HG03565 (cell line): ENCODE results near the gene DIP2C.
"Not testable (repeated sequence)": the region's sequence is repeated elsewhere in the genome, so short reads cannot be mapped to it uniquely, and the experiment has no call there.

Source experiments
- ATAC-seq: cut with Tn5 transposase; IDR thresholded peaks from one replicate; pipeline ENCODE4 v1.9.1; 2021; ENCODE audit warnings: mild to moderate bottlenecking, moderate library complexity; ENCODE audit not compliant: unreplicated experiment

The DIP2C gene

GRCh38 chr10:584497-585290, 104.8 kb downstream of the DIP2C start:
- ATAC-seq: not testable (repeated sequence)

GRCh38 chr10:583433-583832, 106.0 kb downstream of the DIP2C start:
- no peak for ATAC-seq

GRCh38 chr10:581776-582330, 107.6 kb downstream of the DIP2C start:
- no peak for ATAC-seq

- no peak for ATAC-seq
These were observed 108.7 kb downstream of the DIP2C start for GRCh38 chr10:580778-581177.

GRCh38 chr10:576130-576465, 113.4 kb downstream of the DIP2C start:
- no peak for ATAC-seq

- no peak for ATAC-seq
These were observed 113.9 kb downstream of the DIP2C start for GRCh38 chr10:575402-576129.

GRCh38 chr10:572696-573095, 116.8 kb downstream of the DIP2C start:
- ATAC-seq: no peak

- ATAC-seq: no peak
These were observed 117.6 kb downstream of the DIP2C start for GRCh38 chr10:571688-572451.

GRCh38 chr10:571166-571565, 118.3 kb downstream of the DIP2C start:
- no peak for ATAC-seq

GRCh38 chr10:570628-571163, 118.8 kb downstream of the DIP2C start:
- ATAC-seq: no peak

- no peak for ATAC-seq
These were observed 119.4 kb downstream of the DIP2C start for GRCh38 chr10:569961-570627.

- no peak for ATAC-seq
These were observed 120.6 kb downstream of the DIP2C start for GRCh38 chr10:568848-569247.

- no peak for ATAC-seq
These were observed 121.6 kb downstream of the DIP2C start for GRCh38 chr10:567869-568268.

- no peak for ATAC-seq
These were observed 123.1 kb downstream of the DIP2C start for GRCh38 chr10:566241-566885.

GRCh38 chr10:565676-566075, 123.8 kb downstream of the DIP2C start:
- ATAC-seq: no peak

GRCh38 chr10:565146-565545, 124.3 kb downstream of the DIP2C start:
- ATAC-seq: no peak

GRCh38 chr10:563827-564226, 125.6 kb downstream of the DIP2C start:
- ATAC-seq: no peak

- ATAC-seq: no peak
These were observed 127.3 kb downstream of the DIP2C start for GRCh38 chr10:562142-562541.

GRCh38 chr10:561721-562120, 127.7 kb downstream of the DIP2C start:
- no peak for ATAC-seq
